Smooth muscle cell of trachea (primary cell): ENCODE results near the gene PHF14. TPM values are rescaled to one million over a fixed set of nuclear protein-coding genes. Genes with fewer than 3 reads are reported as not detected.

Source experiments
- total RNA-seq: library from RNA; depleted of rRNA; stranded (reverse); fragments of >200 nt; gene quantifications from 2 replicates; pipeline ENCODE4 v1.2.1, GENCODE V29; 2014

PHF14 gene, protein sequence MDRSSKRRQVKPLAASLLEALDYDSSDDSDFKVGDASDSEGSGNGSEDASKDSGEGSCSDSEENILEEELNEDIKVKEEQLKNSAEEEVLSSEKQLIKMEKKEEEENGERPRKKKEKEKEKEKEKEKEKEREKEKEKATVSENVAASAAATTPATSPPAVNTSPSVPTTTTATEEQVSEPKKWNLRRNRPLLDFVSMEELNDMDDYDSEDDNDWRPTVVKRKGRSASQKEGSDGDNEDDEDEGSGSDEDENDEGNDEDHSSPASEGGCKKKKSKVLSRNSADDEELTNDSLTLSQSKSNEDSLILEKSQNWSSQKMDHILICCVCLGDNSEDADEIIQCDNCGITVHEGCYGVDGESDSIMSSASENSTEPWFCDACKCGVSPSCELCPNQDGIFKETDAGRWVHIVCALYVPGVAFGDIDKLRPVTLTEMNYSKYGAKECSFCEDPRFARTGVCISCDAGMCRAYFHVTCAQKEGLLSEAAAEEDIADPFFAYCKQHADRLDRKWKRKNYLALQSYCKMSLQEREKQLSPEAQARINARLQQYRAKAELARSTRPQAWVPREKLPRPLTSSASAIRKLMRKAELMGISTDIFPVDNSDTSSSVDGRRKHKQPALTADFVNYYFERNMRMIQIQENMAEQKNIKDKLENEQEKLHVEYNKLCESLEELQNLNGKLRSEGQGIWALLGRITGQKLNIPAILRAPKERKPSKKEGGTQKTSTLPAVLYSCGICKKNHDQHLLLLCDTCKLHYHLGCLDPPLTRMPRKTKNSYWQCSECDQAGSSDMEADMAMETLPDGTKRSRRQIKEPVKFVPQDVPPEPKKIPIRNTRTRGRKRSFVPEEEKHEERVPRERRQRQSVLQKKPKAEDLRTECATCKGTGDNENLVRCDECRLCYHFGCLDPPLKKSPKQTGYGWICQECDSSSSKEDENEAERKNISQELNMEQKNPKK
- 24.5 and 34.6 TPM in 2 replicates for total RNA-seq

DNA sequence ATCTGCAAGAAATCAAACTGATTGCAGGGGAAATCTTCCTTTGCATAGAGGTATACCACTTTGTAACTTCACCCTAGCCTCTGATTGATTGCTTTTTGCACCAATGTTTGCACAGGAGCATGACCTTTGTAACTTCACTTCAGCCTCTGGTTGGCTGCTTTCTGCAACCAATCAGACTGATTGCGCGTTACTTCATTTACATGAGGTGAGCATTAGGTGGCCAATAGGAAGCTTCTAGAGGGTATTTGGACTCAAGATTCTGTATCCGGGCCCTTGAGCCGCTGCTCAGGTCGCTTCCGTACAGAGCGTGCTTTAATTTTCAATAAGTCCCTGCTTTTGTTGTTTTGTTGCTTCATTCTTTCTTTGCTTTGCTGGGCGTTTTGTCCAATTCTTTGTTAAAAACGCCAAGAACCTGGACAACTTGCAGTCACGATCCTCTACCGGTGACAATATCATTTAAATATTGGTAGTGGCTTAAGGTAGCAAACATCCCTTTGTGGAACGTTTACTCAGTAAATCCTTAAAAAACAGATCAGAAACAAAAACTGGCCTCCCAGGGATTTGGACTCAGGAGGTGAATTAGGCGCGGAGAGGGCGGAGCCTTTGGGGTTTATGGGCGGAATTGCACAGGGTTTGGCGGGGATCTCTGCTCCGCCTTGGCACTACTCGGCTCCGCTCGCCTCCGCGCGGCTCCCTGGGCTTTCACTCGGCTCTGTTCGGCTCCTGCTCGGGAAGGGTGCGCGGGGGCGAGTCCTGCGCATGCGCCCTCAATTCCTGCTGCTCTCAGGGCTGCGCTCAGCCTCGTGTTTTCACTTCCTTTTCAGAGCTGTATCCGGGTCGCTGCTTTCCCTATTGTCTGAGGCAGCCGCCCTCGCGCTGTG is at the start of gene PHF14:
PHF14 (plus strand) TSS at position 812 of the 881 bp plus-strand sequence. CDS start 452 bp downstream, outside the sequence.

